ENCODE measurements around the gene JAKMIP1. TPM values are rescaled to one million over a fixed set of nuclear protein-coding genes. Genes with fewer than 3 reads are reported as not detected.

Gene JAKMIP1
- total RNA-seq, 1 donor = not detected

DNA sequence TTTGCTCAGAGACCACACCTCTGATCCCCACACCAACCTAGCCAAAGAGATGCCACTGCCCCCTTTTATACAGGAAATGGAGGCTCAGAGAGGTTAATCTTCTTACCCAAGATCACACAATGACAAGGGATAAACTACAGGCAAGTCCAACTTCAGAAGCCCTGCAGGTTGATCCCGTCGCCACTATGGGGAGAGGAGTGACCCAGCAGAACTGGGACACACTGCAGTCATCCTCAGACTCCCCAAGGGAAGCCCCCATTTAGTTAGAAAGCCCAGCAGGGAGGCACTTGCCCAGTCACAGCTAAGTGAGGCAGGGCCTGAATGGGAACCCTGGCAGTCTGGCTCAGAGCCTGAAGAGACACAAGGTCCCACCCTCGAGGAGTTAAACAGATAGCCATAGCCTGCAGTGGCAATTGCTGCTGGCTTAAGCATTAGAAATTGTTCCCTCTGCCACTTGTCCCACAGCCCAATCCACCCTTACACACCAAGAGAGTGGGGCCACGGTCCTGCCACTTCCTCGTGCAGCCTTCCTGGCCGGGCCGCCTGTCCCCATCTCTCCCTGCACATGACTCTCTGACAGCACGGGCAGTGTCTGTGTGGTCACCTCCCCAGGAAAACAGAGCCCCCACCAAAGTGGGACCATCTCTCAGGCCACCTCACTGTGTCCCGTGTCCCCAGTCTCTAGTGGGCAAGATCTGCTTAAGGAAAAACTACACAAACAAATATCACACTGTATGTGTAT lies 2.7 kb downstream of the JAKMIP1 start:
- H3K27ac ChIP-seq (ENCODE audit: low read depth, low read length) = no peak overlapping the region
- H3K27me3 ChIP-seq (ENCODE audit: insufficient read depth, low read length) = peaks cover 14% of the 10 kb centered on the region
- H3K9me3 ChIP-seq (ENCODE audit: low read depth, low read length) = no peaks in the 10 kb centered on the region
- no peaks in the 10 kb centered on the region for H3K36me3 ChIP-seq (ENCODE audit: insufficient read depth, low read length)
- no peaks in the 10 kb centered on the region for H4K20me1 ChIP-seq (ENCODE audit: insufficient read depth, low read length)
- H3K4me1 ChIP-seq (ENCODE audit: insufficient read depth, low read length) = no peaks in the 10 kb centered on the region
- DNase-seq (ENCODE audit: insufficient read length, low spot score, missing footprints) = no peak
- H3K4me2 ChIP-seq (ENCODE audit: insufficient read depth, low read length) = no peak overlapping the region
- no peak overlapping the region for H2AFZ ChIP-seq (ENCODE audit: low read length)
- TF ChIP-seq, protein P1, sequence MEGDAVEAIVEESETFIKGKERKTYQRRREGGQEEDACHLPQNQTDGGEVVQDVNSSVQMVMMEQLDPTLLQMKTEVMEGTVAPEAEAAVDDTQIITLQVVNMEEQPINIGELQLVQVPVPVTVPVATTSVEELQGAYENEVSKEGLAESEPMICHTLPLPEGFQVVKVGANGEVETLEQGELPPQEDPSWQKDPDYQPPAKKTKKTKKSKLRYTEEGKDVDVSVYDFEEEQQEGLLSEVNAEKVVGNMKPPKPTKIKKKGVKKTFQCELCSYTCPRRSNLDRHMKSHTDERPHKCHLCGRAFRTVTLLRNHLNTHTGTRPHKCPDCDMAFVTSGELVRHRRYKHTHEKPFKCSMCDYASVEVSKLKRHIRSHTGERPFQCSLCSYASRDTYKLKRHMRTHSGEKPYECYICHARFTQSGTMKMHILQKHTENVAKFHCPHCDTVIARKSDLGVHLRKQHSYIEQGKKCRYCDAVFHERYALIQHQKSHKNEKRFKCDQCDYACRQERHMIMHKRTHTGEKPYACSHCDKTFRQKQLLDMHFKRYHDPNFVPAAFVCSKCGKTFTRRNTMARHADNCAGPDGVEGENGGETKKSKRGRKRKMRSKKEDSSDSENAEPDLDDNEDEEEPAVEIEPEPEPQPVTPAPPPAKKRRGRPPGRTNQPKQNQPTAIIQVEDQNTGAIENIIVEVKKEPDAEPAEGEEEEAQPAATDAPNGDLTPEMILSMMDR (IDR thresholded peaks at IDR 0.05; ENCODE audit: extremely low read depth, low read depth, low read length) = no peak
- H3K79me2 ChIP-seq (ENCODE audit: insufficient read depth, low read length) = no peaks in the 10 kb centered on the region
- no peak overlapping the region for H3K4me3 ChIP-seq (ENCODE audit: insufficient read depth, low read length)

DNA sequence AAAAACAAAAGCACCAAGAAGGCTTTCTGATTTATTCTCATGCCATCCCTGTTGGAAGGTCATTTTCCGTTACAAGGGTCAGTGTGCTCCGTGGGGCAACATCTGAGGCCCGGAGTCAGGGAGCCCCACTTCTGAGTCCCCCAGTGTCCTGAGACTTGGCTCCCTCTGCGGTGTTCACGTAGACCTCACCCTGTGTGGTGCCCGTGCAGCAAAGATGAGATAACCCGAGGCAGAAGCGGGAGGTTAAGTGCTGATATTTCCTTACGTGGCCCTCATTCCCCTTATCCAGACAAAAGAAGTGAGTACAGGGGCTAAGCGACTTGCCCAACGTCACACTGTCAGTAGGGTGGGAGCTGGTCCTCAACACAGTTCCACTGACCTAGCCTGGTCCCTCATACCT lies 3.5 kb downstream of the JAKMIP1 start:
- Histone ChIP-seq H3K9me3 (ENCODE audit: low read depth, low read length) (no peaks in the 10 kb centered on the region), H3K79me2 (ENCODE audit: insufficient read depth, low read length) (no peaks in the 10 kb centered on the region), H3K4me3 (ENCODE audit: insufficient read depth, low read length) (no peak overlapping the region), H3K27ac (ENCODE audit: low read depth, low read length) (no peak overlapping the region), H3K4me2 (ENCODE audit: insufficient read depth, low read length) (no peak overlapping the region), H3K4me1 (ENCODE audit: insufficient read depth, low read length) (no peaks in the 10 kb centered on the region), H3K27me3 (ENCODE audit: insufficient read depth, low read length) (peaks cover 14% of the 10 kb centered on the region), H3K36me3 (ENCODE audit: insufficient read depth, low read length) (no peaks in the 10 kb centered on the region), H2AFZ (ENCODE audit: low read length) (no peak overlapping the region), H4K20me1 (ENCODE audit: insufficient read depth, low read length) (no peaks in the 10 kb centered on the region)
- no peak for DNase-seq (ENCODE audit: insufficient read length, low spot score, missing footprints)
- TF ChIP-seq, protein P1 (IDR thresholded peaks at IDR 0.05; ENCODE audit: extremely low read depth, low read depth, low read length) = no peak

DNA sequence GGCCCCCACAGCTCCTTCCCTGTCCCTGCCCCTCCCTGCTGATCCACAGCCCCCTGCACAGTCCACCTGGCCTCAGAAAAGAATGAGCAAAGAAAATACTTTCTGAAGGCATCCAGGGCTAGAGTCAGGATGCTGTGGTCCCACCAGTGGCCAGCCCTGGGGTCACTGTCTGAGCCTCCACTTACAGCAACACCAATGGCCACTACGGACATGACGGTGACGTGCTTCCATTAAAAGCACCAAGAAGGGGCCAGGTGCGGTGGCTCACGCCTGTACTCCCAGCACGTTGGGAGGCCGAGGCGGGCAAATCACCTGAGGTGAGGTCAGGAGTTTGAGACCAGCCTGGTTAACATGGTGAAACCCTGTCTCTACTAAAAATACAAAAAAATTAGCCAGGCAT lies 4.0 kb downstream of the JAKMIP1 start:
- Histone ChIP-seq H3K27me3 (ENCODE audit: insufficient read depth, low read length) (peaks cover 14% of the 10 kb centered on the region), H3K4me1 (ENCODE audit: insufficient read depth, low read length) (no peaks in the 10 kb centered on the region), H3K27ac (ENCODE audit: low read depth, low read length) (no peak overlapping the region), H2AFZ (ENCODE audit: low read length) (no peak overlapping the region), H3K36me3 (ENCODE audit: insufficient read depth, low read length) (no peaks in the 10 kb centered on the region), H4K20me1 (ENCODE audit: insufficient read depth, low read length) (no peaks in the 10 kb centered on the region), H3K9me3 (ENCODE audit: low read depth, low read length) (no peaks in the 10 kb centered on the region), H3K79me2 (ENCODE audit: insufficient read depth, low read length) (no peaks in the 10 kb centered on the region), H3K4me2 (ENCODE audit: insufficient read depth, low read length) (no peak overlapping the region), H3K4me3 (ENCODE audit: insufficient read depth, low read length) (no peak overlapping the region)
- TF ChIP-seq, protein P1 (IDR thresholded peaks at IDR 0.05; ENCODE audit: extremely low read depth, low read depth, low read length) = no peak
- no peak for DNase-seq (ENCODE audit: insufficient read length, low spot score, missing footprints)

DNA sequence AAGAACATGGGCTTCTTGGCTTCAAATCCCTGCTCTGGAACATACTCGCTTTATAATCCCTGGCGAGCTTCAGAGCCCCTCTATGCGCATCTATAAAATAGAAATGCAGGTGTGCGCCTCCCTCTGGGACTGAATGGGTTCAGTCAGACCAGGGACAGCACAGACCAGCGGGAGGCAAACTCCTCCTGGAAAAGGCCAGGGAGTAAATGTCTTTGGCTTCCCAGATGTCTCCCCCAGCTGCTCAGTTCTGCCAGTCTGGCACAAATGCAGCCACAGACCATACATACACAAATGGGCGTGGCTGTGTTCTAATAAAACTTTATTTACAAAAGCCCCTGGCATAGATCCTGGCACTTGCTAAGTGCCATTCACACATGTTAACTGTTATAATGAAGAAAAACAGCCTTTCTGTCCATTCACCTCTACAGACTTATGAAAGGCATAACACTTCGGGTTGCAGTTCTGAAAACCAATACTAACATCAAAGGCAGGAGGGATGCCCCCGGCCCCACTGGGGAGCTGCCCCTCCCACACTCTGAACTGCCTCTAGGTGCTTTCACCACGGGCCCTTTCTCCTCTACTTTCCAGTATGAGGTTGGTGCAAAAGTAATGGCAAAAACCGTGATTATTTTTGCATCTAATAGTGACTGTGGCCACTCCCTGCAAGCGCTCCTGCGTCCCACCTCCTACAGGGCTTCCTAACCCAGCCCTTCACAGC lies 4.6 kb downstream of the JAKMIP1 start:
- H3K27me3 ChIP-seq (ENCODE audit: insufficient read depth, low read length) = peaks cover 14% of the 10 kb centered on the region
- H3K36me3 ChIP-seq (ENCODE audit: insufficient read depth, low read length) = no peaks in the 10 kb centered on the region
- H4K20me1 ChIP-seq (ENCODE audit: insufficient read depth, low read length) = no peaks in the 10 kb centered on the region
- no peak overlapping the region for H3K27ac ChIP-seq (ENCODE audit: low read depth, low read length)
- H2AFZ ChIP-seq (ENCODE audit: low read length) = no peak overlapping the region
- H3K4me3 ChIP-seq (ENCODE audit: insufficient read depth, low read length) = no peak overlapping the region
- no peak for DNase-seq (ENCODE audit: insufficient read length, low spot score, missing footprints)
- no peaks in the 10 kb centered on the region for H3K9me3 ChIP-seq (ENCODE audit: low read depth, low read length)
- TF ChIP-seq, protein P1 (IDR thresholded peaks at IDR 0.05; ENCODE audit: extremely low read depth, low read depth, low read length) = no peak
- no peaks in the 10 kb centered on the region for H3K79me2 ChIP-seq (ENCODE audit: insufficient read depth, low read length)
- H3K4me1 ChIP-seq (ENCODE audit: insufficient read depth, low read length) = no peaks in the 10 kb centered on the region
- no peak overlapping the region for H3K4me2 ChIP-seq (ENCODE audit: insufficient read depth, low read length)
